Upper lobe of left lung (tissue), 6 donors: Measurements from ENCODE around the gene ZCCHC7. TPM values are rescaled to one million over a fixed set of nuclear protein-coding genes. Genes with fewer than 3 reads are reported as not detected.

ENCODE experiments used
- ATAC-seq, 2 donors: fragments of 200-7000 bp; cut with Tn5 transposase; one replicate each; pipeline ENCODE4 v1.9.1; 2022; ENCODE audit warnings: mild to moderate bottlenecking in 2 of 2, moderate library complexity in 2 of 2; ENCODE audit not compliant: low FRiP score in 2 of 2
- DNase-seq, 2 donors: peaks; one replicate each; pipeline ENCODE4 v3.0.0-alpha.2; 2019 to 2020
- H3K27ac ChIP-seq, 4 donors: fragments of 200-600 bp; sonication (generic); one replicate each; pipeline ENCODE4 v1.5.1; 2016 to 2019
- H3K27me3 ChIP-seq, 4 donors: fragments of 200-600 bp; sonication (generic); one replicate each; pipeline ENCODE4 v1.5.1; 2017 to 2019
- H3K36me3 ChIP-seq, 4 donors: fragments of 200-600 bp; sonication (generic); one replicate each; pipeline ENCODE4 v1.5.1; 2016 to 2019
- H3K4me1 ChIP-seq, 4 donors: fragments of 200-600 bp; sonication (generic); one replicate each; pipeline ENCODE4 v1.5.1; 2018 to 2019
- H3K4me3 ChIP-seq, 4 donors: fragments of 200-600 bp; sonication (generic); one replicate each; pipeline ENCODE4 v1.5.1; 2017 to 2019; ENCODE audit warnings: mild to moderate bottlenecking in 2 of 4, moderate library complexity in 1 of 4
- H3K9me3 ChIP-seq, 4 donors: fragments of 200-600 bp; sonication (generic); one replicate each; pipeline ENCODE4 v1.5.1; 2018 to 2019
- EP300 ChIP-seq, 4 donors: sonication (generic); formaldehyde crosslinking; IDR thresholded peaks; one replicate each; pipeline ENCODE4 v1.5.1; 2017; ENCODE audit warnings: antibody characterized with exemption in 4 of 4, control low read depth in 2 of 4
- POLR2A ChIP-seq, 4 donors: fragments of 450-650 bp; IDR thresholded peaks; one replicate each; pipeline ENCODE4 v1.5.1; 2016 to 2017; ENCODE audit warnings: antibody characterized with exemption in 4 of 4, mild to moderate bottlenecking in 2 of 4
- POLR2AphosphoS5 ChIP-seq, 2 donors: sonication (generic); formaldehyde crosslinking; IDR thresholded peaks; one replicate each; pipeline ENCODE4 v1.5.1; 2017; ENCODE audit warnings: antibody characterized with exemption in 2 of 2
- WGBS, 2 donors: methylation state at CpG; one replicate each; pipeline ENCODE4 v1.1.5; 2017 to 2018; 5-methylcytosine and 5-hydroxymethylcytosine counted together
- total RNA-seq, 6 donors: library from RNA; depleted of rRNA in 4 of 6; stranded (reverse); fragments of >200 nt in 4 of 6; gene quantifications; one replicate each; pipeline versions ENCODE4 v1.1.0 to v1.2.1, GENCODE V29; 2016 to 2021
- TF ChIP-seq, protein P1 (sequence below), 6 experiments: fragments of 450-650 bp in 4 of 6; fragments of 200-600 bp in 2 of 6; sonication (generic) in 2 of 6; IDR thresholded peaks; one replicate each; pipeline ENCODE4 v1.5.1; 2016 to 2019; ENCODE audit warnings: antibody characterized with exemption in 6 of 6
- donor health status: DM: no; HTN: no; CAD: no; lungs with moderate emphysema.
- donor health status: DM: no; HTN: yes; CAD: no; lungs with severe emphysema.

The ZCCHC7 gene
- total RNA-seq, 6 donors from 2014 or later, result 11.1 to 44.0 (median 18.7) TPM

DNA sequence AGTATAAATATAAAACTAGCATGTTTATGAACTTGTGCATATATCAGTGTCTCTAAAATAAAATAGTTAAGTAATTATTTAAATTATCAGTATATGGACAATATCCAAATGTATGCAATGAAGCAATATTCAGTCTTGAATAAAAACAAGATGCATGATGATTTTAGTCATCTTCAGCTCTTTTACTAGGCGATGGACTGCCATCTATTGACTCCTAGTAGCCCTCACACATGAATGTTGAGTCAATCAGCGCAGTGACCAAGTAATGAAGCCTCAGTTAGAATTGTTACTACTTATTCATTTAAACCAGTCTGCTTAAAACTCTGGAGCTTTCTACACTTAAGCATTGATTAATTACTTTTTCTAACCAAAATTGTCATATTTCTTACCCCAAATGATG is 209.2 kb downstream of the ZCCHC7 start:
- ATAC-seq (no peak), DNase-seq (no peak)
- 83 to 96% methylated on average over 2 of the region's 2 CpGs for WGBS, 2 donors
- Histone ChIP-seq H3K36me3 (no peaks in the 10 kb centered on the region), H3K27me3 (no peaks in the 10 kb centered on the region), H3K27ac (no peak overlapping the region), H3K4me1 (no peaks in the 10 kb centered on the region), H3K4me3 (no peak overlapping the region), H3K9me3 (no peaks in the 10 kb centered on the region)
- TF ChIP-seq, protein P1, sequence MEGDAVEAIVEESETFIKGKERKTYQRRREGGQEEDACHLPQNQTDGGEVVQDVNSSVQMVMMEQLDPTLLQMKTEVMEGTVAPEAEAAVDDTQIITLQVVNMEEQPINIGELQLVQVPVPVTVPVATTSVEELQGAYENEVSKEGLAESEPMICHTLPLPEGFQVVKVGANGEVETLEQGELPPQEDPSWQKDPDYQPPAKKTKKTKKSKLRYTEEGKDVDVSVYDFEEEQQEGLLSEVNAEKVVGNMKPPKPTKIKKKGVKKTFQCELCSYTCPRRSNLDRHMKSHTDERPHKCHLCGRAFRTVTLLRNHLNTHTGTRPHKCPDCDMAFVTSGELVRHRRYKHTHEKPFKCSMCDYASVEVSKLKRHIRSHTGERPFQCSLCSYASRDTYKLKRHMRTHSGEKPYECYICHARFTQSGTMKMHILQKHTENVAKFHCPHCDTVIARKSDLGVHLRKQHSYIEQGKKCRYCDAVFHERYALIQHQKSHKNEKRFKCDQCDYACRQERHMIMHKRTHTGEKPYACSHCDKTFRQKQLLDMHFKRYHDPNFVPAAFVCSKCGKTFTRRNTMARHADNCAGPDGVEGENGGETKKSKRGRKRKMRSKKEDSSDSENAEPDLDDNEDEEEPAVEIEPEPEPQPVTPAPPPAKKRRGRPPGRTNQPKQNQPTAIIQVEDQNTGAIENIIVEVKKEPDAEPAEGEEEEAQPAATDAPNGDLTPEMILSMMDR (IDR thresholded peaks at IDR 0.05), result no peak
- TF ChIP-seq POLR2AphosphoS5 (IDR thresholded peaks at IDR 0.05), result no peak
- no peak for TF ChIP-seq POLR2A (IDR thresholded peaks at IDR 0.05)
- TF ChIP-seq EP300 (IDR thresholded peaks at IDR 0.05), result no peak

DNA sequence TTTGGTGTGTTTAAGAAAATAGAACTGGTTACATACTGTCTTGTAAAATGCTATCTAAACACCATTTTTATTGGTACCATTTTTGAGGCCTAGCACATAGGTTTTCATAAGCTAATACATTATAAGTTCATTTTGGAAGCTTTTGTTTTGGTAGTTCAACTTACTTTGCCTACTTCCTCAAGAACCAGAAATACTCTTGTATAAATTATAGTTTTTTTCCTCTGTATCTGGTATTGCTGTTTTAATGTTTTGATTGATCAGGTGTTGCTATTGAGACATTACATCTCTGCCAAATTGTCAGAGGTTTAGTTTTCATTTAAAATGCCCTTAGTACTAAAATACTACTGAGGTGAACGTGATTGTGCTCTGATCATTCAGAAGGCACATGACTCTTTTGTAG is 211.5 kb downstream of the ZCCHC7 start:
- Histone ChIP-seq H3K36me3 (no peaks in the 10 kb centered on the region), H3K27me3 (no peaks in the 10 kb centered on the region), H3K9me3 (no peaks in the 10 kb centered on the region), H3K4me1 (no peaks in the 10 kb centered on the region), H3K27ac (no peak overlapping the region), H3K4me3 (no peak overlapping the region)
- TF ChIP-seq POLR2AphosphoS5 (IDR thresholded peaks at IDR 0.05), result no peak
- no peak for TF ChIP-seq POLR2A (IDR thresholded peaks at IDR 0.05)
- TF ChIP-seq, protein P1 (IDR thresholded peaks at IDR 0.05), result no peak
- no peak for TF ChIP-seq EP300 (IDR thresholded peaks at IDR 0.05)
- WGBS, 2 donors, result 95 to 96% methylated on average over 1 of the region's 1 CpG
- no peak for ATAC-seq
- DNase-seq, result no peak

DNA sequence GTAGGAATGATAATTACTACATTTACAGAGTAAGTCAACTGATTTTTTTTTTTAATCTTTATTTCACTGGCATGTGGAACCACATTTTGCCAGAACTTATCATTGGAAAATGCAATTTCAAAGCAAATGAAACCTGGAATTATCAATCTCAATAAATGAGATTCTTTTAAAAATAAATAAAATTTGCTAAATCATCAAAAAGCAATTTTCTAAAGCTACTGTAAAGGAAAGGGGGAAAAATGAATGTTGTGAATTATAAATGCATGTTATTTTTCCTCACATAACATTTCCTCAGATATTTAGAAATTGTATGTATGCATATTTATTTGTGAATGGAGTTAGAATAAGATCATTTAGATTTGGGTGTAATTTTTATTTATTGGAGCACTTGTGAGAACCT is 212.2 kb downstream of the ZCCHC7 start:
- no peak overlapping the region for H3K4me3 ChIP-seq
- H3K27ac ChIP-seq, result no peak overlapping the region
- no peaks in the 10 kb centered on the region for H3K9me3 ChIP-seq
- H3K27me3 ChIP-seq, result no peaks in the 10 kb centered on the region
- DNase-seq, result no peak
- no peaks in the 10 kb centered on the region for H3K36me3 ChIP-seq
- no peak for TF ChIP-seq POLR2AphosphoS5 (IDR thresholded peaks at IDR 0.05)
- TF ChIP-seq, protein P1 (IDR thresholded peaks at IDR 0.05), result no peak
- no peak for TF ChIP-seq POLR2A (IDR thresholded peaks at IDR 0.05)
- TF ChIP-seq EP300 (IDR thresholded peaks at IDR 0.05), result no peak
- H3K4me1 ChIP-seq, result no peaks in the 10 kb centered on the region
- no peak for ATAC-seq

DNA sequence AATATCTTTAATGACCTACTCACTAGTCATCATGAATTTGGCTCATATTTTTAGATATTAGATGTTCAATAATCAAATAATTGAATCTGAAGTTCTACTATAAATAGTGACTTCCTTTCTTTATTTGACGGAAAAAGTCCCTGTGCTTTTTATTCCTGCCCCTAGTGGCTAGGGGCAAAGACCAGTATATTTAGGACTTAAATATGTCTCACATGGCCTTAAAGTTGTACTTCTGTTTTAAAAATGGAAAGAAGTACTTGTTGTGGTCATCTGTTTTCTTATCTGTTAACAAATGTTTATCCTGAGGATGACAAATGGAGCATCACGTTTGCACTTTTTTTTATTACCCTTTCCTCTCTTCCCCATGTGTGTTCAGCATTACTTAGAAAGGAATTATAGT is 212.9 kb downstream of the ZCCHC7 start:
- TF ChIP-seq POLR2AphosphoS5 (IDR thresholded peaks at IDR 0.05) (no peak), POLR2A (IDR thresholded peaks at IDR 0.05) (no peak)
- TF ChIP-seq, protein P1 (IDR thresholded peaks at IDR 0.05), result no peak
- no peak overlapping the region for H3K4me3 ChIP-seq
- H3K27ac ChIP-seq, result no peak overlapping the region
- DNase-seq (no peak), ATAC-seq (no peak)
- WGBS, 2 donors, result 48 to 53% methylated on average over 2 of the region's 2 CpGs
- no peaks in the 10 kb centered on the region for H3K9me3 ChIP-seq
- no peaks in the 10 kb centered on the region for H3K36me3 ChIP-seq
- no peaks in the 10 kb centered on the region for H3K4me1 ChIP-seq
- no peaks in the 10 kb centered on the region for H3K27me3 ChIP-seq

DNA sequence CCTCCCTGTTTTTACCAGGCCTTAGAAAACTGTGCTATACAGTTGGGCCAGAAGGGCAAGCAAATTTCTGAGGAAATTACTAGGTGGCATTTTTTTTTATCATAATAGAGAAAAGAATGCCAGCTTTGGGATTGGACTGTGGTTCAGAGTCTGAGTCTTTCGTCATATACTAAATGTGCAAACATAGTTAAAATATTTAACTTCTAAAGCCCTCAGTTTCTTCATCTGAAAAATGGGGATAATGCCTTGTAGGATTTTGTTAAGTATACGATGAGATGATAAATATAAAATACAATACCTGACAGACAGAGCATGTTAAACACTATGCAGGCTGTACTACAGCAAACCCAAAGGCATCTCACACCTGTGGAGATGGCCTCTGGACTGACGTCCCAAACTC is 214.9 kb downstream of the ZCCHC7 start:
- Histone ChIP-seq H3K4me3 (no peak overlapping the region), H3K9me3 (no peaks in the 10 kb centered on the region), H3K27ac (no peak overlapping the region), H3K36me3 (no peaks in the 10 kb centered on the region), H3K27me3 (no peaks in the 10 kb centered on the region), H3K4me1 (no peaks in the 10 kb centered on the region)
- ATAC-seq (no peak), DNase-seq (no peak)
- TF ChIP-seq, protein P1 (IDR thresholded peaks at IDR 0.05), result no peak
- no peak for TF ChIP-seq POLR2A (IDR thresholded peaks at IDR 0.05)
- TF ChIP-seq EP300 (IDR thresholded peaks at IDR 0.05), result no peak
- no peak for TF ChIP-seq POLR2AphosphoS5 (IDR thresholded peaks at IDR 0.05)
- WGBS, 2 donors, result 94 to 98% methylated on average over 3 of the region's 3 CpGs
